HFFc6 (cell line): ENCODE results near the gene OVCA2. TPM values are rescaled to one million over a fixed set of nuclear protein-coding genes. Genes with fewer than 3 reads are reported as not detected.

Experiments used
- DNase-seq: peaks from one replicate; pipeline ENCODE4 v3.0.0-alpha.2; 2018
- H3K27ac Mint-ChIP-seq: 2 replicates; pipeline ENCODE4 v1.8.0; 2020; ENCODE audit warnings: mild to moderate bottlenecking, mixed read lengths
- H3K27me3 Mint-ChIP-seq: 2 replicates; pipeline ENCODE4 v1.8.0; 2021; ENCODE audit warnings: mild to moderate bottlenecking, moderate library complexity, mixed read lengths; ENCODE audit not compliant: insufficient read depth
- H3K36me3 Mint-ChIP-seq: 2 replicates; pipeline ENCODE4 v1.8.0; 2021; ENCODE audit warnings: low read depth, mixed read lengths
- H3K4me1 Mint-ChIP-seq: 2 replicates; pipeline ENCODE4 v1.8.0; 2020; ENCODE audit warnings: low read depth, mixed read lengths
- H3K4me3 Mint-ChIP-seq: 2 replicates; pipeline ENCODE4 v1.8.0; 2020; ENCODE audit warnings: mild to moderate bottlenecking, moderate library complexity, mixed read lengths
- H3K9me3 Mint-ChIP-seq: 2 replicates; pipeline ENCODE4 v1.8.0; 2020; ENCODE audit warnings: mild to moderate bottlenecking, mixed read lengths
- total RNA-seq, 6 experiments: library from RNA; stranded (reverse); fragmentation: NEBNext Ultra II Directional; extraction: Animal tissue kit (Norgen Biotek cat#: 25700); gene quantifications; 2 replicates in 1 of 6; 3 replicates in 5 of 6; pipeline ENCODE4 v1.2.3, GENCODE V29; 2021
- TF ChIP-seq, protein P1 (sequence below): fragments of 200-600 bp; sonication (generic); IDR thresholded peaks from 2 replicates; pipeline ENCODE4 v1.5.0; 2021; ENCODE audit warnings: antibody characterized with exemption, mild to moderate bottlenecking

The OVCA2 gene
- total RNA-seq, 6 experiments from 2014 or later: 39.5 to 44.3 (median 41.7) TPM

GRCh38 chr17:2047590-2047989 is 5.8 kb downstream of the OVCA2 start:
- Mint-ChIP-seq H3K9me3 (no peaks in the 10 kb centered on the region), H3K4me3 (no peak overlapping the region), H3K27ac (no peak overlapping the region), H3K4me1 (peaks cover 42% of the 10 kb centered on the region), H3K36me3 (peaks cover 18% of the 10 kb centered on the region), H3K27me3 (no peaks in the 10 kb centered on the region; the same call in 1 of the 2 replicates)
- TF ChIP-seq, protein P1, sequence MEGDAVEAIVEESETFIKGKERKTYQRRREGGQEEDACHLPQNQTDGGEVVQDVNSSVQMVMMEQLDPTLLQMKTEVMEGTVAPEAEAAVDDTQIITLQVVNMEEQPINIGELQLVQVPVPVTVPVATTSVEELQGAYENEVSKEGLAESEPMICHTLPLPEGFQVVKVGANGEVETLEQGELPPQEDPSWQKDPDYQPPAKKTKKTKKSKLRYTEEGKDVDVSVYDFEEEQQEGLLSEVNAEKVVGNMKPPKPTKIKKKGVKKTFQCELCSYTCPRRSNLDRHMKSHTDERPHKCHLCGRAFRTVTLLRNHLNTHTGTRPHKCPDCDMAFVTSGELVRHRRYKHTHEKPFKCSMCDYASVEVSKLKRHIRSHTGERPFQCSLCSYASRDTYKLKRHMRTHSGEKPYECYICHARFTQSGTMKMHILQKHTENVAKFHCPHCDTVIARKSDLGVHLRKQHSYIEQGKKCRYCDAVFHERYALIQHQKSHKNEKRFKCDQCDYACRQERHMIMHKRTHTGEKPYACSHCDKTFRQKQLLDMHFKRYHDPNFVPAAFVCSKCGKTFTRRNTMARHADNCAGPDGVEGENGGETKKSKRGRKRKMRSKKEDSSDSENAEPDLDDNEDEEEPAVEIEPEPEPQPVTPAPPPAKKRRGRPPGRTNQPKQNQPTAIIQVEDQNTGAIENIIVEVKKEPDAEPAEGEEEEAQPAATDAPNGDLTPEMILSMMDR: no peak
- no peak for DNase-seq

GRCh38 chr17:2048805-2049204 is 7.0 kb downstream of the OVCA2 start:
- no peak for DNase-seq
- no peaks in the 10 kb centered on the region for H3K9me3 Mint-ChIP-seq
- H3K4me3 Mint-ChIP-seq: peak overlapping the region; percentile 91
- H3K4me1 Mint-ChIP-seq: peaks cover 36% of the 10 kb centered on the region
- TF ChIP-seq, protein P1: no peak
- peak overlapping the region; percentile 96 for H3K27ac Mint-ChIP-seq
- peaks cover 8% of the 10 kb centered on the region; the same call in 1 of the 2 replicates for H3K36me3 Mint-ChIP-seq
- no peaks in the 10 kb centered on the region; the same call in 1 of the 2 replicates for H3K27me3 Mint-ChIP-seq

- Mint-ChIP-seq H3K9me3 (no peaks in the 10 kb centered on the region), H3K36me3 (peaks cover 6% of the 10 kb centered on the region; the same call in 1 of the 2 replicates), H3K4me1 (peaks cover 28% of the 10 kb centered on the region), H3K27ac (peak overlapping the region; percentile 96), H3K27me3 (peaks cover 2% of the 10 kb centered on the region; the same call in 1 of the 2 replicates), H3K4me3 (peak overlapping the region; percentile 91)
- TF ChIP-seq, protein P1: no peak
- peak; percentile 80 for DNase-seq
These were observed 7.8 kb downstream of the OVCA2 start for GRCh38 chr17:2049333-2050299.

- peaks cover 2% of the 10 kb centered on the region; the same call in 1 of the 2 replicates for H3K27me3 Mint-ChIP-seq
- TF ChIP-seq, protein P1: no peak; the same call in none of the 2 replicates
- H3K36me3 Mint-ChIP-seq: no peaks in the 10 kb centered on the region
- no peak overlapping the region for H3K4me3 Mint-ChIP-seq
- H3K9me3 Mint-ChIP-seq: no peaks in the 10 kb centered on the region
- peaks cover 22% of the 10 kb centered on the region for H3K4me1 Mint-ChIP-seq
- DNase-seq: no peak
- no peak overlapping the region for H3K27ac Mint-ChIP-seq
These were observed 8.7 kb downstream of the OVCA2 start for GRCh38 chr17:2050300-2051060.

- no peak overlapping the region for H3K4me3 Mint-ChIP-seq
- H3K9me3 Mint-ChIP-seq: no peaks in the 10 kb centered on the region
- TF ChIP-seq, protein P1: no peak
- H3K27me3 Mint-ChIP-seq: peaks cover 2% of the 10 kb centered on the region; the same call in 1 of the 2 replicates
- no peaks in the 10 kb centered on the region for H3K36me3 Mint-ChIP-seq
- H3K27ac Mint-ChIP-seq: no peak overlapping the region
- DNase-seq: no peak
- H3K4me1 Mint-ChIP-seq: peaks cover 22% of the 10 kb centered on the region
These were observed 9.5 kb downstream of the OVCA2 start for GRCh38 chr17:2051061-2051932.
